Peyer's patch (tissue), 4 donors: ENCODE data around the gene PRKD1.

Source experiments
- CTCF ChIP-seq, 6 experiments: fragments of 450-650 bp in 4 of 6; fragments of 200-600 bp in 2 of 6; sonication (generic) in 1 of 6; IDR thresholded peaks; one replicate each; pipeline ENCODE4 v1.5.1; 2017 to 2019; ENCODE audit warnings: antibody characterized with exemption in 6 of 6, mild to moderate bottlenecking in 3 of 6, moderate library complexity in 1 of 6
- POLR2A ChIP-seq, 2 donors: fragments of 450-650 bp; IDR thresholded peaks; one replicate each; pipeline ENCODE4 v1.5.1; 2017; ENCODE audit warnings: antibody characterized with exemption in 2 of 2, mild to moderate bottlenecking in 2 of 2, moderate library complexity in 2 of 2

- TF ChIP-seq CTCF (IDR thresholded peaks at IDR 0.05): peak in 2 of 6 experiments; percentile 4 to 23
- TF ChIP-seq POLR2A (IDR thresholded peaks at IDR 0.05): no peak
These were observed 398.2 kb downstream of the PRKD1 start for GRCh38 chr14:29529418-29529817.
